Measurements from ENCODE around the gene SH3RF1. TPM values are rescaled to one million over a fixed set of nuclear protein-coding genes. Genes with fewer than 3 reads are reported as not detected.

Gene SH3RF1
- total RNA-seq = 29.0 and 58.1 TPM in 2 replicates

DNA sequence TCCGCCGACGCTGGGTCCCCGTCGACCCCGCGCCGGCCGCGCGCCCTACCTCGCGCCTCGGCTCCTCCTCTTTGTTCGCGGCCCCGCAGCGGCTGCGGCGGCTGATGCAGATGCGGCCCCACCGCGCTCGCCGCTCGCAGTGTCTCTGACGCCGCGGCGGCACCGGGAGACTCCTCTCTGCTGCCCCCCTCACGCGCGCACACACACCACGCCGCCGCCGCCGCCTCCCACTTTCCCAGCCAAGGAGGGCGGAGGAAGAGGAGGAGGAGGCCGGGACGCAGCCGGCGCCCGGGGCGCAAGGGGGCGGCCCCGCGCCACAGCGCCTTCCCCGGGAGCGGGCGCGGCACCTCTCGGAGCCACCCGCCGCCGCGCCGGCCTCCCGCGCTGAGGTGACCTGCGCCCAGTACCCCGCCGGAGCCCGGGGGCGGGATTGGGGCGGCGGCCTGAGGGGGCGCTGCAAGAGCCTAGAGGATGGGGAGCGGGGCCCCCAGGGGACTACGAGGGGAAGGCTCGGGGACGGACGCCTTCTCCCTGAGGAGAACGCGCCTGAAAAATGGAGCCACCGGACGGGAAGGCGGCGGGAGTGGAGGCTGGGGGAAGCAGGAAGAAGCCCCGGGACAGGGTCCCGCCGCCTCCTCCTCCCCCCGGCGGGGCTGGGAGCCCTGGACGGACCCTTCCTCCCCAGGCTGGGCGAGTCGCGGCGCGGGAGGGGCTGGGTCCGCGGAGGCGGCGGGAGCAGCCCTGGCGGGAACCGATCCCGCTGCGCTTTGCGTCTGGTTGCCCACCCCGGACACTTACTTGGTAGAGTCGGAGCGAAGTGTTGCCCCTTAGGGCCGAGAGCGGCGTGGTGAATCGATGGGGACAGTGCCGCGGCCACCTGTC lies at the start of gene SH3RF1:
Gene SH3RF1, minus strand, starts transcription at position 147 of the 882 bp plus-strand sequence. CDS start 1,744 bp downstream, outside the sequence.

